Activated naive CD4-positive, alpha-beta T cell treated with anti-CD3 and anti-CD28 coated beads, Interleukin-2, amount 50 U/mL, for 72 hours (primary cell): ENCODE results near the gene SLF2. TPM values are rescaled to one million over a fixed set of nuclear protein-coding genes. Genes with fewer than 3 reads are reported as not detected.

ENCODE experiments used
- ATAC-seq, 2 donors: fragments of 150-1000 bp; cut with Tn5 transposase; 2 replicates each; pipeline ENCODE4 v1.10.0; 2021; ENCODE audit warnings: mild to moderate bottlenecking in 2 of 2, moderate library complexity in 2 of 2
- DNase-seq, 2 donors: peaks; one replicate each; pipeline ENCODE4 v3.0.0; 2021 to 2022; ENCODE audit warnings: low spot score in 2 of 2
- H3K27ac Mint-ChIP-seq, 2 donors: one replicate each; pipeline ENCODE4 v1.8.0; 2022; ENCODE audit warnings: mild to moderate bottlenecking in 2 of 2, mixed read lengths in 2 of 2
- H3K36me3 Mint-ChIP-seq, 2 donors: one replicate each; pipeline ENCODE4 v1.8.0; 2022; ENCODE audit warnings: mixed read lengths in 2 of 2
- H3K9me3 Mint-ChIP-seq, 2 donors: one replicate each; pipeline ENCODE4 v1.8.0; 2022; ENCODE audit warnings: mixed read lengths in 2 of 2
- total RNA-seq, 2 donors: library from RNA; stranded (reverse); gene quantifications; one replicate each; pipeline ENCODE4 v1.2.3, GENCODE V29; 2022

SLF2 gene, protein sequence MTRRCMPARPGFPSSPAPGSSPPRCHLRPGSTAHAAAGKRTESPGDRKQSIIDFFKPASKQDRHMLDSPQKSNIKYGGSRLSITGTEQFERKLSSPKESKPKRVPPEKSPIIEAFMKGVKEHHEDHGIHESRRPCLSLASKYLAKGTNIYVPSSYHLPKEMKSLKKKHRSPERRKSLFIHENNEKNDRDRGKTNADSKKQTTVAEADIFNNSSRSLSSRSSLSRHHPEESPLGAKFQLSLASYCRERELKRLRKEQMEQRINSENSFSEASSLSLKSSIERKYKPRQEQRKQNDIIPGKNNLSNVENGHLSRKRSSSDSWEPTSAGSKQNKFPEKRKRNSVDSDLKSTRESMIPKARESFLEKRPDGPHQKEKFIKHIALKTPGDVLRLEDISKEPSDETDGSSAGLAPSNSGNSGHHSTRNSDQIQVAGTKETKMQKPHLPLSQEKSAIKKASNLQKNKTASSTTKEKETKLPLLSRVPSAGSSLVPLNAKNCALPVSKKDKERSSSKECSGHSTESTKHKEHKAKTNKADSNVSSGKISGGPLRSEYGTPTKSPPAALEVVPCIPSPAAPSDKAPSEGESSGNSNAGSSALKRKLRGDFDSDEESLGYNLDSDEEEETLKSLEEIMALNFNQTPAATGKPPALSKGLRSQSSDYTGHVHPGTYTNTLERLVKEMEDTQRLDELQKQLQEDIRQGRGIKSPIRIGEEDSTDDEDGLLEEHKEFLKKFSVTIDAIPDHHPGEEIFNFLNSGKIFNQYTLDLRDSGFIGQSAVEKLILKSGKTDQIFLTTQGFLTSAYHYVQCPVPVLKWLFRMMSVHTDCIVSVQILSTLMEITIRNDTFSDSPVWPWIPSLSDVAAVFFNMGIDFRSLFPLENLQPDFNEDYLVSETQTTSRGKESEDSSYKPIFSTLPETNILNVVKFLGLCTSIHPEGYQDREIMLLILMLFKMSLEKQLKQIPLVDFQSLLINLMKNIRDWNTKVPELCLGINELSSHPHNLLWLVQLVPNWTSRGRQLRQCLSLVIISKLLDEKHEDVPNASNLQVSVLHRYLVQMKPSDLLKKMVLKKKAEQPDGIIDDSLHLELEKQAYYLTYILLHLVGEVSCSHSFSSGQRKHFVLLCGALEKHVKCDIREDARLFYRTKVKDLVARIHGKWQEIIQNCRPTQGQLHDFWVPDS
- 10 to 100 TPM; 34.8 to 67.1 TPM for total RNA-seq

DNA sequence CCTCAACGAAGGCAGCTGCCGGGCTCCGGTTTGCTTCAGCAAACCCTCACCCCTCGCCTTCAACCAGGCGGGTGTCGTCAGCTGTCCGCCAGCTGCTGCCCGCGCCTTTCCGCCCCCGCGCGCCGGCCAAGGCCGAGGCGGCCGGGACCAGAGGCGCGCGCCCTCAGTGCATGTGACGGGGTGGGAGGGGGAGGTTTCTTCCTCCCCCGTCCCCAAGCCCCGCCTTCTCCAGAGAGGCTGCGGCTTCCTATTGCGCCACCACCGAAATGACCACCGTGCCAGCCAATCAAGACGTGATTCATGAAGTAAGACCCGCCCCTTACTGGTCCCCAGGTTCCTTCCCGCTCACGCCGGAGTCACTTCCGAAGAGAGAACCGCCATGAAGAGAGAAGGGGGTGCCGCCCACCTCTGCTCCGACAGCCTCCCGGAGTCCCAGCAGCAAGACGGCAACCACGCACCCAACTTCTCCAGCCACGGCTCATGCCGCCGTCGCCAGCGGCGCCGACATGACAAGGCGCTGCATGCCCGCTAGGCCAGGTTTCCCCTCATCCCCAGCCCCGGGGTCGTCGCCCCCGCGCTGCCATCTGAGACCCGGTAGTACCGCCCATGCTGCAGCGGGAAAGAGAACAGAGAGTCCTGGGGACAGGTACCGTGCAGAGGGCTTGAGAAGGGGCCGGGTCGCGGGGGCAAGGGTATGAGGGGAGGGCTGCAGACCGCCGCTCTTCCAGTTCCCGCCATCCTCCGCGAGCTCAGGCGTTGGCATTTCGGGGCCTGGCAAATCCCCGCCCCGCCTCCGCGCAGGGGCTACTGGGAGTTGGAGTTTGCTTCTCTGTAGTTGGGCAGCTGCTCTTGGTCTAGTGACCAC lies at the start of gene SLF2:
TSS of gene SLF2 (plus strand) at position 359 of the 865 bp plus-strand sequence. CDS start at position 507, 148 bp downstream.
- peak; percentile 95 to 97 for ATAC-seq
- H3K36me3 Mint-ChIP-seq: peaks cover 11 to 27% of the 10 kb centered on the region in 2 donors
- peak; percentile 90 to 95 for DNase-seq
- peak within 1 kb of the TSS; percentile 91 to 96 for H3K27ac Mint-ChIP-seq
- no peaks in the 10 kb centered on the region for H3K9me3 Mint-ChIP-seq

DNA sequence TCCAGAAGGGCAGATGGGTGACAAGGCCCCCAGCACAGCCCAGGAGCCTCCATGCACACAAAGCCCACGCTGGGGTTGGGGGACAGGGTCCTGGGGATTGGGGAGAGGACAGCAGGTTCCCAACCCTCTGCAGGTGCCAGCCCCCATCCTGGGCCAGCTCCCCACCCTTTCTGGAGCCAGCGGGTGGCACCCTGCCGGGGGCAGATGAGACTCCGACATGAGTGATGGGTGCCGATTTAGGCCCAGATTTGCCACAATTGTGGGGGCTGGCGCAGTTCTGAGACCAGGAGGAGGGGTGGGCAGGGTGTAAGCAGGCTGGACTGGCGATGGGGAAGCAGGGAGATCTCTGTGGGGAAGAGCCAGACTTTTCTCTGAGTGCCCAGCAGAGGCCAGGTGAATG lies 49.3 kb upstream of the SLF2 start:
- DNase-seq: no peak
- no peak overlapping the region for H3K27ac Mint-ChIP-seq

DNA sequence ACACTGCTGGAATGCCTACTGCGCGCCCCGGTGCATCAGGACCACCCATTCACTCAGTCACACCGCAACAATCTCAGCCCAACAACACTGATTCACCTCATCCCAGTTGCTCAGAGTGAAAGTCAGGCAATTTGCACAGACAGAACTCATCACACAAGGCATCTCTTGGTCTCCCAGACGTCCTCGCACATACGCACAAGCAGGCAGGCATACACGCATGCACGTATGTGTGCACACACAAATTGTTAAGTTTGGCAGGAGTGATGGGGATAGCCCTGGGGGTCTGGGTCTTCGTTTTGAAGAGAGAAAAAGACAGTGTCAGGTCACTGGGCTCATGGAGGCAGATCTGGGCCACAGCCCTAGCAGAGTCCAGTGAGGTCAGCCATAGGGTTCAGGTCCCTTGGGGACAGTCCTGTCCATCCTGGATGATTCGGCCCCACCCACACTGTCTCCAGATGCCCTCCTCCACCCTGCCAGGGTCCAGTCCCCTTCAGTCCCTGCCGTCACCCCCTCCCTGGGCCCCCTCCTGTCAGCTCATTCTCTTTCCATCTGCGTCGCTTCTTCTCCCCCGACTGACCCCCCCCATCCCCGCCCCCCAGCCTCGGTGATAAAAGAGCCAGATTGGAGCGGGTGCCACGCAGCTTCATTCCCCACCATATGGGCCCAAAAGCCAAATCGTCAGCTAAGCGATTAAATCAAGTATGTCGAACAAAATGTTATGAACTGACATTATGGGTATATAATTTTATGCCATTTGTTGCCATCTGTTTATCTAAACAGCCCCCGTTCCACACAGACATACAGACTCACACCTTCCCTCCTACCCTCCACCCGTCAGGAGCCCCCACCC lies 48.5 kb upstream of the SLF2 start:
- no peak for ATAC-seq
- H3K27ac Mint-ChIP-seq: no peak overlapping the region
- H3K9me3 Mint-ChIP-seq: no peaks in the 10 kb centered on the region
- DNase-seq: no peak
- no peaks in the 10 kb centered on the region for H3K36me3 Mint-ChIP-seq

More for the DNA sequence above, 49.3 kb upstream of the SLF2 start:
- Mint-ChIP-seq H3K9me3 (no peaks in the 10 kb centered on the region), H3K36me3 (no peaks in the 10 kb centered on the region)
- ATAC-seq: no peak

DNA sequence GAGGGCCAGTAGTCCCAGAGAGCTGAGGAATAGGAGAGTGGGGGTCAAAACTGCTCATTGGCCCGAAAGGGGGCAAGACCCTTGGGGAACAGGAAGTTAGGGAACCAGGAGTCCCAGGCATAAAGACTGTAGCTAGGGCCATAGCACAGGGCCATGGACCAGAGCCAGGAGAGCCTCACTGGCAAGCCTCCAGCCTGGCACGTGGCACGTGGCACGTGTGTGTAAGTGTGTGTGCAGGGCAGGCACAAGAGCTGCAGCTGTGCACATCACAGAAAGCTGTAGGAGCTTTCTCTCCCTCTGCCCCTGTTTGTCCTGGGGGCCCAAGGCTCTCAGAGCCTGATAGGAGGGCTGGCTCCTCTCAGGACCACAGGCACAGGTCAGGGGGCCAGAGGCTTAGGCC lies 47.8 kb upstream of the SLF2 start:
- ATAC-seq: no peak
- no peak for DNase-seq
- no peaks in the 10 kb centered on the region for H3K9me3 Mint-ChIP-seq
- no peaks in the 10 kb centered on the region for H3K36me3 Mint-ChIP-seq
- H3K27ac Mint-ChIP-seq: no peak overlapping the region

DNA sequence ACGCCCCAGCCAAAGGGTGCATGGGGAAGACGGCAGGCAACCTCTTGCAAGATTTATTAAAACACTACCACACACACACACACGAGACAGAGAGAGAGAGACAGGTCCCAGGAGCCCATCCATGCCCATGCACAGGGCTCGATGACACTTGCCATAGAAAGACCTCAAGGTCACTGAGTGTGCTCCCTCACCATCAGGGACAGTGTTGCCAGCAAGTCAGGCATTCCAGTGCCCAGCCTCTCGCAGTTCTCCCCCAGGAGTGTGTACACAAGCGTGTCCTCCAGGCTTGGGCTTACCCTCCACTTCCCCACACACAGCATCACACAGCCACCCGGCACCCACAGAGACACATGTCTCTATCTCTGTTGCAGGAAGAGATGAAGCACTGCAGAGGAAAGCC lies 46.8 kb upstream of the SLF2 start:
- H3K36me3 Mint-ChIP-seq: no peaks in the 10 kb centered on the region

DNA sequence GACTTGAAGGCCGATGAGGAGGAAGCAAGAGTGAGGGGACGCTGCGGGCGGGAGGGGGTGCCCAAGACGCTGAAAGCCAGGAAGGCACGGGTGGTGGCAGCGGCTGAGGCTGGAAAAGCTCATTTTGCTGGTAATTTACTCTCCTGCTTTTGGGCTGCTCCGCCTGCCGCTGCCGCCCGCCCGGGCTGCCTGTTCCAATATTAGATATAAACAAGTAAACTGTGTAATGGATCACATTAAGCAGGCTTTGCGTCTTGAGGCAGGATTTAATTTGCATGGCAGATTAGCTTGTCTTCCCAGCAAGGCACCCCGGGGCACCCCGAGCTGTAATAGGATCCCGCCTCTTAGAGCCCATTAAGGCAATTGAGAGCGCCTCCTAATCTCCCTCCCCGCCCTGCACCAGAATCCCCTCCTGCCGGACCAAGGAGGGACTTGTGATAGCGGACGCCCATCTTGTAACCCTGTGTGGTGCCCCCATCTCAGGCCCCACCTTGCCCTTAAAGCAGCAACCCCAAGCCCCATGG lies 46.1 kb upstream of the SLF2 start:
- DNase-seq: no peak
- no peak for ATAC-seq
- Mint-ChIP-seq H3K36me3 (no peaks in the 10 kb centered on the region), H3K9me3 (no peaks in the 10 kb centered on the region), H3K27ac (no peak overlapping the region)

More for the DNA sequence above, 46.8 kb upstream of the SLF2 start:
- Mint-ChIP-seq H3K27ac (no peak overlapping the region), H3K9me3 (no peaks in the 10 kb centered on the region)
- no peak for DNase-seq
- ATAC-seq: no peak

DNA sequence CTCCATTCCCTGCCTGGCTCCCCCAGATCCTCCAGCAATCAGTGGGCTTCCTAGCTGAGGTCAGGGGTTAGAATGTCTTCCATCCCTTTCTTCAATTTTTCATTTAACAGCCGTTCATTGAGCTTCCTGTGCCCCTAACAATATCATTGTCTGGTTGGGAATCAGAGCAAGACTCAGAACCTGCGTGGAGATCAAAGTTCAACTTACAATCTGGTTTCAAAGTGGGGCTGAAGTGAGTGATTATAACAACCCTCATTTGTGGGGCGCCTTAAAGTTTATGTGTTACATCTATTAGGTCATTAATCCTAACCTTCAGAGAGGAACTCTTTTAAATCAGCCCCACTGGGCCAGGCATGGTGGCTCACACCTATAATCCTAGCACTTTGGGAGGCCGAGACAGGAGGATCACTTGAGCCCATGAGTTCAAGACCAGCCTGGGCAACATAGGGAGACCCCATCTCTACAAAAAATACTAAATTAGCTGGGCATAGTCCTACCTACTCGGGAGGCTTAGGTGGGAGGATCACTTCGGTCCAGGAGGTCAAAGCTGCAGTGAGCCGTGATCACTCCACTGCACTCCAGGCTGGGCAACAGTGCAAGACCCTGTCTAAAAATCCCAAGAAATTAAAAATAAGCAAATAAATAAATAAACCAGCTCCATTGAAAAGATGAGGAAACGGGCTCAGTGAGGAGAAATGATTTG lies 45.4 kb upstream of the SLF2 start:
- ATAC-seq (no peak), DNase-seq (no peak)
- Mint-ChIP-seq H3K36me3 (no peaks in the 10 kb centered on the region), H3K9me3 (no peaks in the 10 kb centered on the region), H3K27ac (no peak overlapping the region)

DNA sequence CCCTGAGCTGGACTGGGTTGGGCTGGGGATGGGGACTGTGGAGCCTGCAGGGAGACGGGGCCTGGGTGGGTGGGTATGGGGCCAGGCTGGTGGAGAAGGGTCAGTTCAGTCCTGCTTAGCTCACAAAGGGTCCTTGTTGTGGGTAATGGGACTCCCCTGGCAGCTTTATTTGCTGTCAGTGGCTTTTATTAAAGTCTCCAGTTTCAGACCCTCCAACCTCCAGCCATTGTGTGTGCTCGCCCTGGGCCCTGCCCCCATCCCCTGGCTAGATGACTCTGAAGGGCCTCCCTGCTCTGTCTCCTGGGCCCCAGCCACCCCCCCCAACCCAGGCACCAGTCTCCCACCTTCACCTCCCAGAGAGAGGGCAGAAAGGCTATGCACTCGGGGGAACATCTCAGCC lies 44.4 kb upstream of the SLF2 start:
- DNase-seq: no peak
- Mint-ChIP-seq H3K36me3 (no peaks in the 10 kb centered on the region), H3K27ac (no peak overlapping the region), H3K9me3 (no peaks in the 10 kb centered on the region)
- ATAC-seq: no peak

DNA sequence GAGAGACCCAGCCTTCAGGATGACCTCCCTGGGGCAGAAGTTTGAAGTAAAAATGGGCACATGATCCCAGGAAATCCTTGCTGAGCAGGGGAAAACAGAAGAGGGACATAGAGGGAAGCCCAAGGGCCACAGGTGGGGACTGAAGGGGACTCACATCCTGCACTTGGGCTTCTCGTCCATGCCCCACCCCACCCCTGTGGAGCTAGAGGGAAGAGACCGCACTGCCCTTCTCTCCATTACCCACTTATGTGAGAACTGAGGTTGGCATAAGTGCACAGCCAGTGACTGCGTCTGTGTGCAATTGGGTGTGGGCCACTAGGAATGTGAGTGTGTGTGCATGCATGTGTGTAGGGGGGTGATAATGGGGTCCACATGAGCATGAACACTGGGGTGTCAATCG lies 43.4 kb upstream of the SLF2 start:
- Mint-ChIP-seq H3K36me3 (no peaks in the 10 kb centered on the region), H3K27ac (no peak overlapping the region), H3K9me3 (no peaks in the 10 kb centered on the region)
- no peak for DNase-seq
- ATAC-seq: no peak

DNA sequence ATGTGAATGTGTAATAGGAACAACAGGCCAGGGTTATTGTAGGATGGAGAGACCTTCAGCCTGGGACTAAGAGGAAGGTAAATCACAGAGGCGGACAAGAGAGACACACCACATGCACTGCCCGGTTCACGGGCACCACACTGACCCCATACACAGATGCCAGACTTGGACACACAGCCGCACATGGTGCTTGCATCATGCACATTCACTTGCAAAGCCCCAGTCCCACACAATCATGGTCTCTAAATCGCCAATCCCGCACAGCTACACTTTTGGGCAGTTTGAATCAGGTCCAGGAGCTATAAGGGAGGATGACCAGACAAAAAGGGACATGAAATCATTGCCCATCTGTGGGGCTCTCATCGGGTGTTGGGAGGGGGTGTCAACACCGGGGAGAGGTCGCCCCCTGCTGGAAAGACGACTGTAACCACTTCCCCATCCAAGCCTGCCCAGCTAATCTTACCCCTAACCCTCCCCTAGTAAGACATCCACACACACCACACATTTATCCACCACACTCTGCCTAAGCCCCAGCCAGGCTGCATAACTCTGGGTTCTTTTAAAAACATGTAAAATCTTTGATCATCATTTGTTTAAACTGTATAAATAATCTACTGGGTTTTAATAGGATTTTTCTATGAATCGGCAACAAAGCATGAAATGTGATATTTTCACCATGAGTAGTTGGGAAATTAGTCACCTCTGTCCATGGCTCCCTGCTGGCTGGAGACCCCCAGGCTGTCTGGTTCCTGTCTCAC lies 40.5 kb upstream of the SLF2 start:
- DNase-seq (peak in 1 of 2 donors; percentile 82), ATAC-seq (peak; percentile 87 to 92)
- no peaks in the 10 kb centered on the region for H3K36me3 Mint-ChIP-seq
- H3K27ac Mint-ChIP-seq: no peak overlapping the region
- no peaks in the 10 kb centered on the region for H3K9me3 Mint-ChIP-seq

DNA sequence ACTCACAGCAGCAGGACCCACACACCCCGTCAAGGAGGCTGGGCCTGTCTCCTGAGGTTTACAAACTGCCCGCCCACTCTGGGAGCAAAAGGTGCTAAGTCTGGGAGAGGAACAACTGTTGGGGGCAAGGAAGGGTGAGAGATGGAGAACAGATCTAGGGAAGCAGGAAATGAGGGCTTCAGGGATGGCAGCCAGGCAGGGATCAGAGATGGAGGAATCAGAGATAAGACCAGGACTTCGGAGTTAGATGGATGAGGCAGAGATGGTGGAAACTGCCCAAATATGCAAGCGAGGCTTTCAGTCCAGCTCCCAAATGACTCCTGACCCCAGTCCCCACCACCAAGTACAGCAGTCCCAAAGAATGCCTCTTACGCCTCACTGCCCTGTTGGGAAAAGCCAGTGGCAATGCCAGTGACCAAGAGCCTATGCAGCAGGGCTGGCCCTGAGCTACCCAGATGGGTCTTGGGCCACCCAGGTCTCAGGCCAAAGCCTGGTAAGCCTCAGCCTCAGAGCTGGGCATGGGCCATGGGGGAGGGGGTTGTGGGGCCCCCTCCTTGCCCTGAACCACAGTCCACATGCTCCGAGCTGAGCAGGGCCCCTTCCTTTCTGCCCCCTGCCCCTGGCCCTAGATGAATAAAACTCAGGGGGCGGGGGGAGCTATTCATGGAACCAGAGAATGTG lies 39.5 kb upstream of the SLF2 start:
- H3K27ac Mint-ChIP-seq: no peak overlapping the region
- DNase-seq (no peak), ATAC-seq (no peak)
- no peaks in the 10 kb centered on the region for H3K36me3 Mint-ChIP-seq
- no peaks in the 10 kb centered on the region for H3K9me3 Mint-ChIP-seq

DNA sequence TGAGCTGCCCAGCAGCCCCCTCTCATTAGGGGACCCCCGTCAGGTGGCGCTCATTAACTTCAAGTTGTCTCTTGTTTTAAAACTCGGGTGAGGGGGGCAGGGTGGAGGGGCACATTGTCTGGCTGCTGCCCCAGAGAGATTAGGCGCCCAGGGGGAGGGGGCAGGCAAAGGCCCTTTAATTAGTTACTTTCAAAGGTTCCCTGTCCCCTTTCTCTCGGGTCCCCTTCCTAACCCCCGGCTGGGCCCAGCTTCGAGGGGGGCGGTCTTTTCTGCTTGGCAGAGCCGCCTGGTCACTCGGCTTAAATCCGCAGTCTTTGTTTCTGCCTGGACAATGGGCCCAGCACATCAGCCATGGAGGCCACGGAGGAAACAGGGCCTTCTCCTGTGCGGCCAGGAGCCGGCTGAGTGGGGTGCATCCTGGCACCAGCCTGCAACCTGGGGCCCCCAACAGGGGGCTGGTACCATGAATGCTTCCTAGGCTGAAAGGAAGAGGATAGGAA lies 38.9 kb upstream of the SLF2 start:
- ATAC-seq: no peak
- no peak overlapping the region for H3K27ac Mint-ChIP-seq

DNA sequence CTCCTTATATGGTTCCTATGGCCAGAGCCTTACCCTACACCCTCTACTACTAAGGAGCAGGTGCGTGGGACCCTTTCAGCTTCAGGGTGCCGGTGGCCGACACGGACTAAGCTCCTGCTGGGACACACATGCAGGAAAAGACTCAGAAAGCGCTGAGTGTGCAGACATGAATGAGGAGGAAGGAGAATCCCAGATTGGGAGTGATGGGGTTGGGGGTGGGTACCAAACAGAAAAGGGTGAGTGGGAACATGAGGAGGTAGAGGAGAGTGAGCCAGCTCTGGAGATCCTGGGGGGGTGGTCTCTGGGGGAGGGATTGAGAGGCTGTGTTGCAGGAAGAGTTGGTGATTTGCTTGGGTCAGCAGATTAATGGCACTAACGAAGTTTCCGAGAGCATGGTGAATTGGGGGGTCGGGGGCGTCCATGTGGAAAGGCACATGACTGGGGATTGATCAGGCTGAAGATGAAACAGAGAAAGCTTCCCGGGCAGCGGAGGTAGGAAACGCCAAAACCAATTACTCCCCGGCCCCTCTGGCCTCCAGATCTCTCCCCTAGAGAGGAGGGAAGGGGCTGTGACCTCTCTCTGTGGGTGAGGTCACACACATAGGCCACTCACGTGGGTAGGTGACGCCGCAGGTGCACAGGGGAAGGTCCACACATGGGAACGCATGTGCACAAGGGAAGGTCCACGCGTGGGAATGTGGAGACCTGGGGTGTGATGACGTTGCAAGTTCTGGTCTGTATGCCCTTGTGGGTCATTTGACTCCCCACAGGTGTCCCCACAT lies 37.9 kb upstream of the SLF2 start:
- DNase-seq (no peak), ATAC-seq (no peak)
- Mint-ChIP-seq H3K36me3 (no peaks in the 10 kb centered on the region), H3K9me3 (no peaks in the 10 kb centered on the region), H3K27ac (no peak overlapping the region)

More for the DNA sequence above, 38.9 kb upstream of the SLF2 start:
- DNase-seq: no peak
- H3K9me3 Mint-ChIP-seq: no peaks in the 10 kb centered on the region
- H3K36me3 Mint-ChIP-seq: no peaks in the 10 kb centered on the region
